IPS-11a (cell line): ENCODE results near the gene NUBPL.

ENCODE experiments used
- H3K4me3 ChIP-seq: one replicate; pipeline ENCODE4 v1.5.1; 2013; ENCODE audit warnings: low read depth, low read length, control low read depth

The NUBPL gene

GRCh38 chr14:31902945-31903646 lies 341.9 kb downstream of the NUBPL start:
- no peak overlapping the region for H3K4me3 ChIP-seq

- no peak overlapping the region for H3K4me3 ChIP-seq
Measured at GRCh38 chr14:31909977-31910376, 348.8 kb downstream of the NUBPL start.
